ENCODE data around the gene UNC80.

The UNC80 gene

GRCh38 chr2:210022824-210023223 lies 251.2 kb downstream of the UNC80 start:
- no peak for DNase-seq (ENCODE audit: low spot score)

GRCh38 chr2:210027608-210028007 lies 256.0 kb downstream of the UNC80 start:
- no peak for DNase-seq (ENCODE audit: low spot score)

- no peak for DNase-seq (ENCODE audit: low spot score)
Observed at GRCh38 chr2:210028178-210028577, 256.5 kb downstream of the UNC80 start.

GRCh38 chr2:210034087-210034683 lies 262.6 kb downstream of the UNC80 start:
- DNase-seq (ENCODE audit: low spot score), result no peak

GRCh38 chr2:210035679-210036078 lies 264.0 kb downstream of the UNC80 start:
- DNase-seq (ENCODE audit: low spot score), result no peak

- no peak for DNase-seq (ENCODE audit: low spot score)
Observed at GRCh38 chr2:210038078-210038477, 266.4 kb downstream of the UNC80 start.

GRCh38 chr2:210046851-210047500 lies 275.3 kb downstream of the UNC80 start:
- no peak for DNase-seq (ENCODE audit: low spot score)

All from germinal center (tissue), 1 donor.